Measurements from ENCODE around the gene HAGHL. TPM values are rescaled to one million over a fixed set of nuclear protein-coding genes. Genes with fewer than 3 reads are reported as not detected.

The HAGHL gene
- total RNA-seq, 1 experiment from 2014 or later = 2.5 TPM

- H3K27me3 ChIP-seq (replicated peaks; ENCODE audit: insufficient read depth, low read depth, low read length, poor library complexity) = no peaks in the 10 kb centered on the region
- no peaks in the 10 kb centered on the region for H3K4me1 ChIP-seq (ENCODE audit: insufficient read depth, low read length, poor library complexity, severe bottlenecking)
- no peak overlapping the region for H3K27ac ChIP-seq (ENCODE audit: low read depth, low read length, poor library complexity, severe bottlenecking)
- CTCF ChIA-PET = no interaction called here
- no TSS peak for BruUV-seq (replicated peaks)
- intact Hi-C loops (cut with micrococcal nuclease; ENCODE audit: unreplicated experiment) = no loop called here
- DNase-seq (ENCODE audit: low spot score) = no peak
- H3K4me3 ChIP-seq (ENCODE audit: low read depth, low read length, poor library complexity, severe bottlenecking) = no peak overlapping the region
- H3K36me3 ChIP-seq (ENCODE audit: insufficient read depth, low read length, poor library complexity, severe bottlenecking) = no peaks in the 10 kb centered on the region
- H3K9me3 ChIP-seq (ENCODE audit: low read depth, low read length, poor library complexity, severe bottlenecking) = no peaks in the 10 kb centered on the region
- POLR2A ChIA-PET (ENCODE audit: low non-redundant PET) = no interaction called here
- TF ChIP-seq EZH2 (IDR thresholded peaks at IDR 0.05; ENCODE audit: borderline replicate concordance, low read depth, low read length, poor library complexity, severe bottlenecking) (no peak), CTCF (conservative IDR thresholded peaks at IDR 0.05; ENCODE audit: low read depth, low read length) (no peak)
Measured at GRCh38 chr16:759110-759910, 32.4 kb downstream of the HAGHL start.

- TF ChIP-seq EZH2 (IDR thresholded peaks at IDR 0.05; ENCODE audit: borderline replicate concordance, low read depth, low read length, poor library complexity, severe bottlenecking) (no peak), CTCF (conservative IDR thresholded peaks at IDR 0.05; ENCODE audit: low read depth, low read length) (no peak)
- Histone ChIP-seq H3K27me3 (replicated peaks; ENCODE audit: insufficient read depth, low read depth, low read length, poor library complexity) (no peaks in the 10 kb centered on the region), H3K36me3 (ENCODE audit: insufficient read depth, low read length, poor library complexity, severe bottlenecking) (no peaks in the 10 kb centered on the region), H3K9me3 (ENCODE audit: low read depth, low read length, poor library complexity, severe bottlenecking) (no peaks in the 10 kb centered on the region), H3K27ac (ENCODE audit: low read depth, low read length, poor library complexity, severe bottlenecking) (no peak overlapping the region), H3K4me1 (ENCODE audit: insufficient read depth, low read length, poor library complexity, severe bottlenecking) (no peaks in the 10 kb centered on the region), H3K4me3 (ENCODE audit: low read depth, low read length, poor library complexity, severe bottlenecking) (no peak overlapping the region)
- intact Hi-C loops (cut with micrococcal nuclease; ENCODE audit: unreplicated experiment) = no loop called here
- DNase-seq (ENCODE audit: low spot score) = no peak
- CTCF ChIA-PET = no interaction called here
- POLR2A ChIA-PET (ENCODE audit: low non-redundant PET) = no interaction called here
- BruUV-seq (replicated peaks) = no TSS peak
Measured at GRCh38 chr16:760065-760464, 33.2 kb downstream of the HAGHL start.

GRCh38 chr16:760545-761343, 33.8 kb downstream of the HAGHL start, which contains the start of gene MSLN:
MSLN (plus strand) TSS chr16:760734; CDS start chr16:762681, 1,947 bp downstream.
- Histone ChIP-seq H3K27ac (ENCODE audit: low read depth, low read length, poor library complexity, severe bottlenecking) (no peak within 1 kb of the TSS), H3K9me3 (ENCODE audit: low read depth, low read length, poor library complexity, severe bottlenecking) (no peaks in the 10 kb centered on the region), H3K4me1 (ENCODE audit: insufficient read depth, low read length, poor library complexity, severe bottlenecking) (no peaks in the 10 kb centered on the region), H3K27me3 (replicated peaks; ENCODE audit: insufficient read depth, low read depth, low read length, poor library complexity) (no peaks in the 10 kb centered on the region), H3K36me3 (ENCODE audit: insufficient read depth, low read length, poor library complexity, severe bottlenecking) (no peaks in the 10 kb centered on the region), H3K4me3 (ENCODE audit: low read depth, low read length, poor library complexity, severe bottlenecking) (no peak within 1 kb of the TSS)
- intact Hi-C loops (cut with micrococcal nuclease; ENCODE audit: unreplicated experiment) = no loop called here
- no TSS peak for BruUV-seq (replicated peaks)
- TF ChIP-seq CTCF (conservative IDR thresholded peaks at IDR 0.05; ENCODE audit: low read depth, low read length) (no peak), EZH2 (IDR thresholded peaks at IDR 0.05; ENCODE audit: borderline replicate concordance, low read depth, low read length, poor library complexity, severe bottlenecking) (no peak)
- no peak for DNase-seq (ENCODE audit: low spot score)
- ChIA-PET POLR2A (ENCODE audit: low non-redundant PET) (no interaction called here), CTCF (no interaction called here)

All from A673 (cell line).